ENCODE data around the gene TNXB.
"Not testable (repeated sequence)": the region's sequence is repeated elsewhere in the genome, so short reads cannot be mapped to it uniquely, and the experiment has no call there.

Gene TNXB

GRCh38 chr6:32086661-32087573 is 22.2 kb downstream of the TNXB start:
- in situ Hi-C loops (cut with MboI; ENCODE audit: low sequenced_read_pairs), result no loop called here

GRCh38 chr6:32085759-32086459 is 23.2 kb downstream of the TNXB start:
- in situ Hi-C loops (cut with MboI; ENCODE audit: low sequenced_read_pairs), result no loop called here

GRCh38 chr6:32084780-32085179 is 24.4 kb downstream of the TNXB start:
- in situ Hi-C loops (cut with MboI; ENCODE audit: low sequenced_read_pairs), result no loop called here

- in situ Hi-C loops (cut with MboI; ENCODE audit: low sequenced_read_pairs), result no loop called here
These were observed 25.0 kb downstream of the TNXB start for GRCh38 chr6:32083812-32084768.

- in situ Hi-C loops (cut with MboI; ENCODE audit: low sequenced_read_pairs), result no loop called here
These were observed 26.2 kb downstream of the TNXB start for GRCh38 chr6:32082935-32083334.

- in situ Hi-C loops (cut with MboI; ENCODE audit: low sequenced_read_pairs), result no loop called here
These were observed 26.7 kb downstream of the TNXB start for GRCh38 chr6:32082478-32082877.

- in situ Hi-C loops (cut with MboI; ENCODE audit: low sequenced_read_pairs), result no loop called here
These were observed 27.8 kb downstream of the TNXB start for GRCh38 chr6:32081168-32081990.

GRCh38 chr6:32079566-32080290 is 29.4 kb downstream of the TNXB start:
- in situ Hi-C loops (cut with MboI; ENCODE audit: low sequenced_read_pairs), result no loop called here

GRCh38 chr6:32076321-32076809 is 32.8 kb downstream of the TNXB start:
- in situ Hi-C loops (cut with MboI; ENCODE audit: low sequenced_read_pairs), result no loop called here

- in situ Hi-C loops (cut with MboI; ENCODE audit: low sequenced_read_pairs), result no loop called here
These were observed 33.4 kb downstream of the TNXB start for GRCh38 chr6:32075781-32076180.

- in situ Hi-C loops (cut with MboI; ENCODE audit: low sequenced_read_pairs), result no loop called here
These were observed 34.1 kb downstream of the TNXB start for GRCh38 chr6:32074996-32075532.

GRCh38 chr6:32073613-32074012 is 35.5 kb downstream of the TNXB start:
- in situ Hi-C loops (cut with MboI; ENCODE audit: low sequenced_read_pairs), result no loop called here

GRCh38 chr6:32073101-32073500 is 36.0 kb downstream of the TNXB start:
- in situ Hi-C loops (cut with MboI; ENCODE audit: low sequenced_read_pairs), result no loop called here

GRCh38 chr6:32070814-32071543 is 38.2 kb downstream of the TNXB start:
- in situ Hi-C loops (cut with MboI; ENCODE audit: low sequenced_read_pairs), result no loop called here

GRCh38 chr6:32069878-32070515 is 39.1 kb downstream of the TNXB start:
- in situ Hi-C loops (cut with MboI; ENCODE audit: low sequenced_read_pairs), result no loop called here

GRCh38 chr6:32069460-32069859 is 39.7 kb downstream of the TNXB start:
- in situ Hi-C loops (cut with MboI; ENCODE audit: low sequenced_read_pairs), result no loop called here

- in situ Hi-C loops (cut with MboI; ENCODE audit: low sequenced_read_pairs), result no loop called here
These were observed 40.3 kb downstream of the TNXB start for GRCh38 chr6:32068867-32069266.

GRCh38 chr6:32068315-32068714 is 40.8 kb downstream of the TNXB start:
- in situ Hi-C loops (cut with MboI; ENCODE audit: low sequenced_read_pairs), result not testable (repeated sequence)

All from HL-60/S4 treated with phorbol 12-myristate 13-acetate at 8.2 ng/mL for 4 days and 3 days (cell line).